GM04504 (cell line): ENCODE data around the gene HIVEP2.

ENCODE experiments used
- DNase-seq: peaks from one replicate; pipeline ENCODE4 v3.0.0-alpha.2; 2012; ENCODE audit warnings: low read depth

HIVEP2 gene

GRCh38 chr6:142773324-142773723 lies 171.7 kb downstream of the HIVEP2 start:
- no peak for DNase-seq

GRCh38 chr6:142771162-142771561 lies 173.8 kb downstream of the HIVEP2 start:
- DNase-seq: no peak

GRCh38 chr6:142765306-142765705 lies 179.7 kb downstream of the HIVEP2 start:
- DNase-seq: no peak

- DNase-seq: no peak
Measured at GRCh38 chr6:142764311-142764710, 180.7 kb downstream of the HIVEP2 start.

GRCh38 chr6:142763205-142763604 lies 181.8 kb downstream of the HIVEP2 start:
- DNase-seq: peak; percentile 66

- no peak for DNase-seq
Measured at GRCh38 chr6:142761756-142762155, 183.2 kb downstream of the HIVEP2 start.

GRCh38 chr6:142760152-142760551 lies 184.8 kb downstream of the HIVEP2 start:
- DNase-seq: peak; percentile 54

GRCh38 chr6:142758629-142759025 lies 186.3 kb downstream of the HIVEP2 start:
- DNase-seq: no peak

- DNase-seq: no peak
Measured at GRCh38 chr6:142757852-142758628, 186.9 kb downstream of the HIVEP2 start.

GRCh38 chr6:142756215-142756630 lies 188.8 kb downstream of the HIVEP2 start:
- DNase-seq: peak; percentile 45

- no peak for DNase-seq
Measured at GRCh38 chr6:142753196-142753595, 191.8 kb downstream of the HIVEP2 start.

GRCh38 chr6:142752348-142752747 lies 192.6 kb downstream of the HIVEP2 start:
- no peak for DNase-seq

- no peak for DNase-seq
Measured at GRCh38 chr6:142751452-142751851, 193.5 kb downstream of the HIVEP2 start.

- no peak for DNase-seq
Measured at GRCh38 chr6:142750998-142751397, 194.0 kb downstream of the HIVEP2 start.

- DNase-seq: no peak
Measured at GRCh38 chr6:142749556-142749955, 195.4 kb downstream of the HIVEP2 start.

- DNase-seq: no peak
Measured at GRCh38 chr6:142746524-142746923, 198.5 kb downstream of the HIVEP2 start.

GRCh38 chr6:142744836-142745235 lies 200.1 kb downstream of the HIVEP2 start:
- DNase-seq: no peak

- DNase-seq: no peak
Measured at GRCh38 chr6:142740449-142740848, 204.5 kb downstream of the HIVEP2 start.

GRCh38 chr6:142738731-142739130 lies 206.2 kb downstream of the HIVEP2 start:
- DNase-seq: no peak

- DNase-seq: no peak
Measured at GRCh38 chr6:142738035-142738396, 207.0 kb downstream of the HIVEP2 start.

GRCh38 chr6:142737368-142738034 lies 207.5 kb downstream of the HIVEP2 start:
- DNase-seq: peak; percentile 46

GRCh38 chr6:142735204-142735603 lies 209.8 kb downstream of the HIVEP2 start:
- no peak for DNase-seq

GRCh38 chr6:142732790-142733189 lies 212.2 kb downstream of the HIVEP2 start:
- DNase-seq: no peak

GRCh38 chr6:142731611-142732010 lies 213.4 kb downstream of the HIVEP2 start:
- no peak for DNase-seq
